Heart left ventricle (tissue), 16 donors: Measurements from ENCODE around the gene LRBA. TPM values are rescaled to one million over a fixed set of nuclear protein-coding genes. Genes with fewer than 3 reads are reported as not detected.

Experiments used
- ATAC-seq, 4 donors: fragments of 200-7000 bp; cut with Tn5 transposase; one replicate each; pipeline ENCODE4 v1.9.1; 2020 to 2022; ENCODE audit warnings: moderate library complexity in 4 of 4, mild to moderate bottlenecking in 3 of 4, moderate number of reproducible peaks in 1 of 4
- DNase-seq, 5 donors: peaks; one replicate each; pipeline ENCODE4 v3.0.0-alpha.2; 2020
- H3K27ac ChIP-seq, 12 donors: fragments of 200-600 bp; sonication (generic) in 4 of 12; one replicate each; pipeline versions ENCODE4 v1.5.0 to v1.8.0; 2016 to 2022; ENCODE audit warnings: mild to moderate bottlenecking in 2 of 12
- H3K27me3 ChIP-seq, 9 donors: fragments of 200-600 bp; sonication (generic) in 2 of 9; one replicate each; pipeline versions ENCODE4 v1.5.1 to v1.8.0; 2016 to 2022; ENCODE audit warnings: mild to moderate bottlenecking in 3 of 9
- H3K36me3 ChIP-seq, 9 donors: fragments of 200-600 bp; sonication (generic) in 2 of 9; one replicate each; pipeline versions ENCODE4 v1.5.0 to v1.8.0; 2018 to 2022; ENCODE audit warnings: mild to moderate bottlenecking in 2 of 9
- H3K4me1 ChIP-seq, 12 donors: fragments of 200-600 bp; sonication (generic) in 4 of 12; one replicate each; pipeline versions ENCODE4 v1.5.0 to v1.8.0; 2016 to 2022; ENCODE audit warnings: mild to moderate bottlenecking in 3 of 12
- H3K4me3 ChIP-seq, 12 donors: fragments of 200-600 bp; sonication (generic) in 4 of 12; one replicate each; pipeline versions ENCODE4 v1.5.0 to v1.8.0; 2017 to 2022; ENCODE audit warnings: mild to moderate bottlenecking in 9 of 12, moderate library complexity in 4 of 12
- H3K9me3 ChIP-seq, 12 donors: fragments of 200-600 bp; sonication (generic) in 4 of 12; one replicate each; pipeline versions ENCODE4 v1.5.0 to v1.8.0; 2016 to 2022; ENCODE audit warnings: mild to moderate bottlenecking in 1 of 12
- CTCF ChIP-seq, 12 donors: fragments of 200-600 bp; sonication (generic) in 4 of 12; IDR thresholded peaks; one replicate each; pipeline versions ENCODE4 v1.5.0 to v1.8.0; 2018 to 2022; ENCODE audit warnings: antibody characterized with exemption in 12 of 12, mild to moderate bottlenecking in 5 of 12
- POLR2A ChIP-seq, 2 donors: fragments of 450-650 bp; IDR thresholded peaks; one replicate each; pipeline ENCODE4 v1.6.1; 2017; ENCODE audit warnings: antibody characterized with exemption in 2 of 2, mild to moderate bottlenecking in 2 of 2, moderate library complexity in 2 of 2
- WGBS, 4 donors: extraction: QIAGEN DNeasy Blood & Tissue Kit in 2 of 4; methylation state at CpG; one replicate each; pipeline versions ENCODE4 v1.1.5 to v1.1.7; 2013 to 2018; 5-methylcytosine and 5-hydroxymethylcytosine counted together
- intact Hi-C, 10 donors: fragments of 100-400 bp; cut with DNase I; formaldehyde crosslinking; loops; one replicate each; pipeline versions ENCODE4 v1.11.1 to v1.14.2; 2022
- polyA plus RNA-seq, 2 donors: library from polyadenylated mRNA; stranded (reverse); fragments of 200-250 nt; gene quantifications; one replicate each; pipeline ENCODE4 v1.2.3, GENCODE V29; 2013
- total RNA-seq, 9 donors: library from RNA; depleted of rRNA in 2 of 9; stranded (reverse); fragments of >200 nt in 2 of 9; fragmentation: NEBNext Ultra II Directional in 3 of 9; extraction: Animal tissue kit (Norgen Biotek cat#: 25700) in 3 of 9; gene quantifications; one replicate each; pipeline versions ENCODE4 v1.1.0 to v1.2.4, GENCODE V29; 2016 to 2023
- donor health status: ischemic (EF 13 %, LVEDD 7.1; RV severe dilation, severe dysfunction).
- donor health status: healthy with polysubstance abuse.
- donor health status: DM: no; HTN: yes; CAD: no.
- donor health status: DM: no; HTN: no; CAD: no.
- donor health status: ischemic (EF 25% LVEDD 6.9; RV normal size, moderate dysfunction).
- donor health status: ischemic (EF 25% LVEDD 5.7; RV mildly dilated, moderate dysfunction).
- donor health status: healthy.
- donor health status: DM: yes; HTN: yes; CAD: no.
- donor health status: ischemic (EF 35%, LVEDD 5.7; RV mildly dilated, moderate dysfunction).
- donor health status: nonischemic (EF 11% LVEDD 7.7; RV severe dilation, severe dysfunction).
- donor health status: DM: yes; HTN: yes; CAD: no.
- donor health status: PGD.
- donor health status: ischemic (EF 29% LVEDD 5.4; RV normal size, mild dysfunction).
- donor health status: nonischemic (EF 23%, LVEDD 6.1; RV moderate dilation, normal function).

The LRBA gene
- total and polyA plus RNA-seq, 11 donors, result 6.5 to 35.1 (median 22.6) TPM

GRCh38 chr4:150680651-150681050 lies 334.4 kb downstream of the LRBA start:
- ATAC-seq (no peak), DNase-seq (no peak)
- WGBS, 4 donors, result 70 to 87% (median 76%) methylated on average over 5 of the region's 5 CpGs
- TF ChIP-seq CTCF (IDR thresholded peaks at IDR 0.05), result no peak
- TF ChIP-seq POLR2A (IDR thresholded peaks at IDR 0.05), result no peak
- H3K27me3 ChIP-seq, result no peaks in the 10 kb centered on the region
- H3K27ac ChIP-seq, result no peak overlapping the region
- H3K4me3 ChIP-seq, result no peak overlapping the region
- no peaks in the 10 kb centered on the region for H3K9me3 ChIP-seq
- H3K36me3 ChIP-seq, result peaks cover 0 to 9% (median 0%) of the 10 kb centered on the region in 9 donors
- H3K4me1 ChIP-seq, result no peaks in the 10 kb centered on the region
- intact Hi-C loops, result no loop called here

GRCh38 chr4:150679765-150680343 lies 335.2 kb downstream of the LRBA start:
- no peak for ATAC-seq
- peaks cover 0 to 9% (median 0%) of the 10 kb centered on the region in 9 donors for H3K36me3 ChIP-seq
- no peak overlapping the region for H3K4me3 ChIP-seq
- WGBS, 4 donors, result 84 to 90% (median 88%) methylated on average over 3 of the region's 3 CpGs
- no peaks in the 10 kb centered on the region for H3K4me1 ChIP-seq
- H3K27me3 ChIP-seq, result no peaks in the 10 kb centered on the region
- no peaks in the 10 kb centered on the region for H3K9me3 ChIP-seq
- TF ChIP-seq CTCF (IDR thresholded peaks at IDR 0.05) (no peak), POLR2A (IDR thresholded peaks at IDR 0.05) (no peak)
- no peak overlapping the region for H3K27ac ChIP-seq
- intact Hi-C loops, result no loop called here
- no peak for DNase-seq

GRCh38 chr4:150679018-150679764 lies 335.9 kb downstream of the LRBA start:
- 89 to 94% (median 92%) methylated on average over 5 of the region's 5 CpGs for WGBS, 4 donors
- ATAC-seq, result no peak
- H3K36me3 ChIP-seq, result peaks cover 0 to 9% (median 0%) of the 10 kb centered on the region in 9 donors
- H3K27me3 ChIP-seq, result no peaks in the 10 kb centered on the region
- no peak overlapping the region for H3K27ac ChIP-seq
- intact Hi-C loops, result no loop called here
- H3K4me1 ChIP-seq, result no peaks in the 10 kb centered on the region
- no peak for DNase-seq
- no peaks in the 10 kb centered on the region for H3K9me3 ChIP-seq
- no peak for TF ChIP-seq POLR2A (IDR thresholded peaks at IDR 0.05)
- no peak for TF ChIP-seq CTCF (IDR thresholded peaks at IDR 0.05)
- no peak overlapping the region for H3K4me3 ChIP-seq

GRCh38 chr4:150673793-150674192 lies 341.3 kb downstream of the LRBA start:
- DNase-seq (no peak), ATAC-seq (no peak)
- WGBS, 4 donors, result 95 to 99% (median 98%) methylated on average over 2 of the region's 2 CpGs
- TF ChIP-seq CTCF (IDR thresholded peaks at IDR 0.05) (no peak), POLR2A (IDR thresholded peaks at IDR 0.05) (no peak)
- Histone ChIP-seq H3K27ac (no peak overlapping the region), H3K4me1 (no peaks in the 10 kb centered on the region), H3K36me3 (no peaks in the 10 kb centered on the region), H3K9me3 (no peaks in the 10 kb centered on the region), H3K27me3 (no peaks in the 10 kb centered on the region), H3K4me3 (no peak overlapping the region)
- intact Hi-C loops, result no loop called here
